ENCODE data around the gene CDH18. TPM values are rescaled to one million over a fixed set of nuclear protein-coding genes. Genes with fewer than 3 reads are reported as not detected.

The CDH18 gene
- total and polyA plus RNA-seq, 2 experiments from 2014 or later, result 0.22 TPM; not detected in 1

- no peak overlapping the region for H2AFZ ChIP-seq
- H3K27ac ChIP-seq, result no peak overlapping the region
- WGBS, 2 experiments (ENCODE audit: low coverage in 1 of 2, low lambda C conversion rate in 2 of 2, missing lambda C conversion rate in 2 of 2), result 44 to 47% methylated on average over 2 of the region's 2 CpGs
- no peaks in the 10 kb centered on the region for H3K27me3 ChIP-seq (replicated peaks; ENCODE audit: insufficient read depth)
- no peak overlapping the region for H3K4me3 ChIP-seq
- in situ Hi-C loops (cut with MboI), result no loop called here
- no peaks in the 10 kb centered on the region for H4K20me1 ChIP-seq (ENCODE audit: insufficient read depth)
- TF ChIP-seq EZH2phosphoT487 (IDR thresholded peaks at IDR 0.05; ENCODE audit: insufficient read depth, low read depth), result no peak
- TF ChIP-seq EZH2 (IDR thresholded peaks at IDR 0.05; ENCODE audit: insufficient read depth, poor library complexity, severe bottlenecking), result no peak
- H3K79me2 ChIP-seq (ENCODE audit: insufficient read depth), result no peaks in the 10 kb centered on the region
- no peak overlapping the region for H3K4me2 ChIP-seq (ENCODE audit: unreplicated experiment)
- DNase-seq, result no peak
- H3K4me1 ChIP-seq (ENCODE audit: insufficient read depth), result no peaks in the 10 kb centered on the region
- H3K36me3 ChIP-seq (ENCODE audit: low read depth), result no peaks in the 10 kb centered on the region
- no peaks in the 10 kb centered on the region for H3K9me2 ChIP-seq (ENCODE audit: insufficient read depth)
- no peaks in the 10 kb centered on the region for H3K9me3 ChIP-seq (ENCODE audit: low read depth)
- H3F3A ChIP-seq (ENCODE audit: insufficient read depth), result no peaks in the 10 kb centered on the region
- no peak overlapping the region for H3K9ac ChIP-seq
Observed at GRCh38 chr5:19496056-19496455, 491.9 kb downstream of the CDH18 start.

- H3F3A ChIP-seq (ENCODE audit: insufficient read depth), result no peaks in the 10 kb centered on the region
- no peak overlapping the region for H2AFZ ChIP-seq
- no peak for DNase-seq
- no peaks in the 10 kb centered on the region for H3K27me3 ChIP-seq (replicated peaks; ENCODE audit: insufficient read depth)
- H3K9me3 ChIP-seq (ENCODE audit: low read depth), result no peaks in the 10 kb centered on the region
- no peaks in the 10 kb centered on the region for H3K4me1 ChIP-seq (ENCODE audit: insufficient read depth)
- no peak overlapping the region for H3K9ac ChIP-seq
- H3K79me2 ChIP-seq (ENCODE audit: insufficient read depth), result no peaks in the 10 kb centered on the region
- H3K4me3 ChIP-seq, result no peak overlapping the region
- no peak for TF ChIP-seq EZH2phosphoT487 (IDR thresholded peaks at IDR 0.05; ENCODE audit: insufficient read depth, low read depth)
- no peak for TF ChIP-seq EZH2 (IDR thresholded peaks at IDR 0.05; ENCODE audit: insufficient read depth, poor library complexity, severe bottlenecking)
- in situ Hi-C loops (cut with MboI), result no loop called here
- H3K4me2 ChIP-seq (ENCODE audit: unreplicated experiment), result no peak overlapping the region
- WGBS, 2 experiments (ENCODE audit: low coverage in 1 of 2, low lambda C conversion rate in 2 of 2, missing lambda C conversion rate in 2 of 2), result 13 to 19% methylated on average over 1 of the region's 1 CpG
- H4K20me1 ChIP-seq (ENCODE audit: insufficient read depth), result no peaks in the 10 kb centered on the region
- H3K9me2 ChIP-seq (ENCODE audit: insufficient read depth), result no peaks in the 10 kb centered on the region
- H3K36me3 ChIP-seq (ENCODE audit: low read depth), result no peaks in the 10 kb centered on the region
- no peak overlapping the region for H3K27ac ChIP-seq
Observed at GRCh38 chr5:19492861-19493260, 495.1 kb downstream of the CDH18 start.

GRCh38 chr5:19488786-19489185, 499.2 kb downstream of the CDH18 start:
- H3K36me3 ChIP-seq (ENCODE audit: low read depth), result no peaks in the 10 kb centered on the region
- H3K9ac ChIP-seq, result no peak overlapping the region
- H3K27me3 ChIP-seq (replicated peaks; ENCODE audit: insufficient read depth), result no peaks in the 10 kb centered on the region
- TF ChIP-seq EZH2phosphoT487 (IDR thresholded peaks at IDR 0.05; ENCODE audit: insufficient read depth, low read depth) (no peak), EZH2 (IDR thresholded peaks at IDR 0.05; ENCODE audit: insufficient read depth, poor library complexity, severe bottlenecking) (no peak)
- no peak overlapping the region for H3K4me2 ChIP-seq (ENCODE audit: unreplicated experiment)
- WGBS, 2 experiments (ENCODE audit: low coverage in 1 of 2, low lambda C conversion rate in 2 of 2, missing lambda C conversion rate in 2 of 2), result 16 to 18% methylated on average over 3 of the region's 3 CpGs
- no peaks in the 10 kb centered on the region for H3K79me2 ChIP-seq (ENCODE audit: insufficient read depth)
- DNase-seq, result no peak
- in situ Hi-C loops (cut with MboI), result no loop called here
- no peaks in the 10 kb centered on the region for H4K20me1 ChIP-seq (ENCODE audit: insufficient read depth)
- H3K27ac ChIP-seq, result no peak overlapping the region
- no peak overlapping the region for H2AFZ ChIP-seq
- no peak overlapping the region for H3K4me3 ChIP-seq
- H3K9me2 ChIP-seq (ENCODE audit: insufficient read depth), result no peaks in the 10 kb centered on the region
- no peaks in the 10 kb centered on the region for H3K4me1 ChIP-seq (ENCODE audit: insufficient read depth)
- no peaks in the 10 kb centered on the region for H3F3A ChIP-seq (ENCODE audit: insufficient read depth)
- H3K9me3 ChIP-seq (ENCODE audit: low read depth), result no peaks in the 10 kb centered on the region

- no peaks in the 10 kb centered on the region for H3K4me1 ChIP-seq (ENCODE audit: insufficient read depth)
- no peaks in the 10 kb centered on the region for H3F3A ChIP-seq (ENCODE audit: insufficient read depth)
- no peaks in the 10 kb centered on the region for H3K27me3 ChIP-seq (replicated peaks; ENCODE audit: insufficient read depth)
- no peak overlapping the region for H3K27ac ChIP-seq
- no peak overlapping the region for H3K4me2 ChIP-seq (ENCODE audit: unreplicated experiment)
- TF ChIP-seq EZH2 (IDR thresholded peaks at IDR 0.05; ENCODE audit: insufficient read depth, poor library complexity, severe bottlenecking) (no peak), EZH2phosphoT487 (IDR thresholded peaks at IDR 0.05; ENCODE audit: insufficient read depth, low read depth) (no peak)
- H3K9ac ChIP-seq, result no peak overlapping the region
- H3K9me2 ChIP-seq (ENCODE audit: insufficient read depth), result no peaks in the 10 kb centered on the region
- no peak overlapping the region for H3K4me3 ChIP-seq
- in situ Hi-C loops (cut with MboI), result no loop called here
- no peaks in the 10 kb centered on the region for H3K9me3 ChIP-seq (ENCODE audit: low read depth)
- no peaks in the 10 kb centered on the region for H4K20me1 ChIP-seq (ENCODE audit: insufficient read depth)
- no peak for DNase-seq
- no peak overlapping the region for H2AFZ ChIP-seq
- H3K36me3 ChIP-seq (ENCODE audit: low read depth), result no peaks in the 10 kb centered on the region
- H3K79me2 ChIP-seq (ENCODE audit: insufficient read depth), result no peaks in the 10 kb centered on the region
Observed at GRCh38 chr5:19487480-19487879, 500.5 kb downstream of the CDH18 start.

- Histone ChIP-seq H3K27me3 (replicated peaks; ENCODE audit: insufficient read depth) (no peaks in the 10 kb centered on the region), H3K27ac (no peak overlapping the region), H3K9me2 (ENCODE audit: insufficient read depth) (no peaks in the 10 kb centered on the region), H3K4me1 (ENCODE audit: insufficient read depth) (no peaks in the 10 kb centered on the region), H3K9me3 (ENCODE audit: low read depth) (no peaks in the 10 kb centered on the region), H3K9ac (no peak overlapping the region), H2AFZ (no peak overlapping the region), H3K4me2 (ENCODE audit: unreplicated experiment) (no peak overlapping the region), H3K79me2 (ENCODE audit: insufficient read depth) (no peaks in the 10 kb centered on the region), H3K36me3 (ENCODE audit: low read depth) (no peaks in the 10 kb centered on the region), H3F3A (ENCODE audit: insufficient read depth) (no peaks in the 10 kb centered on the region), H3K4me3 (no peak overlapping the region), H4K20me1 (ENCODE audit: insufficient read depth) (no peaks in the 10 kb centered on the region)
- 42 to 49% methylated on average over 5 of the region's 5 CpGs for WGBS, 2 experiments (ENCODE audit: low coverage in 1 of 2, low lambda C conversion rate in 2 of 2, missing lambda C conversion rate in 2 of 2)
- TF ChIP-seq EZH2phosphoT487 (IDR thresholded peaks at IDR 0.05; ENCODE audit: insufficient read depth, low read depth) (no peak), EZH2 (IDR thresholded peaks at IDR 0.05; ENCODE audit: insufficient read depth, poor library complexity, severe bottlenecking) (no peak)
- in situ Hi-C loops (cut with MboI), result no loop called here
- DNase-seq, result no peak
Observed at GRCh38 chr5:19479562-19479961, 508.4 kb downstream of the CDH18 start.

Data from GM23248 (cell line).